ENCODE results near the gene CEACAM21.

CEACAM21 gene

GRCh38 chr19:41586064-41586463 is 10.1 kb downstream of the CEACAM21 start:
- CTCF ChIA-PET = interaction anchor here (1.2 to 2.0 kb wide), 4 partner anchors 11 to 137 kb away, joined by 3 to 5 read pairs (median 4); no protein-coding TSS in a partner anchor
- no peak for DNase-seq (ENCODE audit: extremely low spot score)
- TF ChIP-seq CTCF (IDR thresholded peaks at IDR 0.05; ENCODE audit: control extremely low read depth, extremely low read depth, low read depth, missing control alignments) = no peak
- POLR2A ChIA-PET = interaction anchor here (0.8 kb wide), 1 partner anchor 10 kb away, joined by 3 read pairs; the partner anchor contains the start of gene CEACAM21

GRCh38 chr19:41587101-41587837 is 11.3 kb downstream of the CEACAM21 start:
- no peak for DNase-seq (ENCODE audit: extremely low spot score)
- POLR2A ChIA-PET = no interaction called here
- no peak for TF ChIP-seq CTCF (IDR thresholded peaks at IDR 0.05; ENCODE audit: control extremely low read depth, extremely low read depth, low read depth, missing control alignments)
- CTCF ChIA-PET = interaction anchor here (0.6 to 1.9 kb wide), 4 partner anchors 12 to 138 kb away, joined by 3 to 12 read pairs (median 3); partner anchors contain the start of gene CEACAM21

- no peak for TF ChIP-seq CTCF (IDR thresholded peaks at IDR 0.05; ENCODE audit: control extremely low read depth, extremely low read depth, low read depth, missing control alignments)
- CTCF ChIA-PET = interaction anchor here (0.7 to 1.9 kb wide), 5 partner anchors 9 to 138 kb away, joined by 3 to 12 read pairs (median 3); partner anchors contain the start of gene CEACAM21
- no peak for DNase-seq (ENCODE audit: extremely low spot score)
- POLR2A ChIA-PET = no interaction called here
Observed at GRCh38 chr19:41587838-41588210, 11.9 kb downstream of the CEACAM21 start.

DNA sequence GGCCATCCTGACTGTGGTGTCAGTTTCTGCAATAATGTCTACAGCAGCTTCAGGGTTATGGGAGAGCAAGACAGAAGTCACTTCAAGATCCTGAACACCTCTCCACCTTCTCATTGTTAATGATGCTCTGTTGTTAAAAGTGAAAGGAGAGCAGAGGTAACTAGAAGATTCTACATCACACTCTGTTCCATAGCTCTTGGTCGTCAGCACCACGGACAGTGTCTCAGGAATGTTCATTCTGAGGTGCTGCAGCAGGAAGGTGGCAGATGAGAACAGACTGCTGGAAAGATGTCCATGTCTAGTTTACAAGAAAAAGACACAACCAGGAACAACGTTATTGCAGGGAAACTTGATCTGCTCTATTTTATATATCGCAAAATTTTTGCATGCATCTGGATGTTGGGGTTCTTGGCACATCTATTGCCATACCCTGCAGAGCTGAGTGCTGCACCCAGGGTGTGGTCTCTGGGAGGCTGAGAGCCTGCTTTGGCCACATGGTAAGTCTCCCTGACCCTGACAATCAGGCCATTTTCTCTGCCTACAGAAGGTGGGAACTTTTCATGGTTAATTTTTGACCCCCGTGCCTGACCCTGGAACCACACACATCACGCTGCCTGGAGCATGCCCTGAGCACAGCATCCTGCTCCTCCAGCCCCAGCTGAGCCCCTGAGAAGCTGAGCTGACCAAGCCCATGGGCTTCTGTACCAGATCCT is 12.7 kb downstream of the CEACAM21 start:
- ChIA-PET CTCF (interaction anchor here (0.6 to 1.9 kb wide), 5 partner anchors 8 to 139 kb away, joined by 3 to 12 read pairs (median 3); no protein-coding TSS in a partner anchor), POLR2A (no interaction called here)
- DNase-seq (ENCODE audit: extremely low spot score) = peak; percentile 45
- TF ChIP-seq CTCF (IDR thresholded peaks at IDR 0.05; ENCODE audit: control extremely low read depth, extremely low read depth, low read depth, missing control alignments) = no peak

DNA sequence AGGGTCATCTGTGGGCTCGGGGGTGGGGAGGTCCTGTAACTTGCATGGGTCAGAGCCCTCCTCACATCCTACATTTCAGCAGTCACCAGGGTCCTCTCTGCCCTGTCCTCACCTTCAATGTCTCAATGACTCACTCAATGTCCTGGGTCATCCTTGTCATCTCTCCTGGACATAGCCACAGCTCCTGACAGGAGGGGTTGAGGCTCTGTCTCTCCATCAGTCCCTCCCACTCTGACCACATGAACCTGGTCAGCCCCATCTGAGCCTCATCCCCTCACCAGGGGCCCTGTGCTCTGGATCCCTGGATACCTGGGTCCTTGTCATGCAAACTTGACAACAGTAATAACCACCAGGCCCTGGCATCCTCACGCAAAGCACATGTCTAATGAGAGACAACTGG is 13.4 kb downstream of the CEACAM21 start:
- no peak for TF ChIP-seq CTCF (IDR thresholded peaks at IDR 0.05; ENCODE audit: control extremely low read depth, extremely low read depth, low read depth, missing control alignments)
- DNase-seq (ENCODE audit: extremely low spot score) = no peak
- CTCF ChIA-PET = interaction anchor here (0.6 to 2.0 kb wide), 3 partner anchors 9 to 133 kb away, joined by 3 to 6 read pairs (median 3); no protein-coding TSS in a partner anchor
- POLR2A ChIA-PET = no interaction called here

DNA sequence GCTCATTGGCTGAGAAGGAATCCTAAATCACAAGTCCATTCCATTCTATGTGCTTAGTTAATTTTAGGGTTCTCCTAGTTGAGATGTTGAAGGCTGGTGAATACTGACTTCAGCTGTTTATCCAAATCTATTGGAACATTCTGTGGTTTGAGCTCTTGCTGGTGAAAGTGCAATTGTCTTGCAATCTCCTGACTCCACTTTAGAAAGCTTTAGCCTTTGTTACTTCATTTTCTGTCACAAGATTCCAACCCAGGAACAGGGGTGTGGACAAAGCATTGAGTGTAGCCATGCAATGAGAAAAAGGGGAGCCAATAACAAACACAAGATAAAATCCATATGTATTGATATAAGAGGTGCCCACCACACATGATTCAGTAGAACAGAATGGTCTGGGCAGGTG is 15.0 kb downstream of the CEACAM21 start:
- DNase-seq (ENCODE audit: extremely low spot score) = no peak
- ChIA-PET POLR2A (no interaction called here), CTCF (interaction anchor here (0.7 to 2.0 kb wide), 6 partner anchors 10 to 142 kb away, joined by 3 to 6 read pairs (median 4); no protein-coding TSS in a partner anchor)
- TF ChIP-seq CTCF (IDR thresholded peaks at IDR 0.05; ENCODE audit: control extremely low read depth, extremely low read depth, low read depth, missing control alignments) = no peak

All from GM10248 (cell line).